Epithelial cell of proximal tubule (primary cell): Measurements from ENCODE around the gene SLC2A1. TPM values are rescaled to one million over a fixed set of nuclear protein-coding genes. Genes with fewer than 3 reads are reported as not detected.
"Not testable (repeated sequence)": the region's sequence is repeated elsewhere in the genome, so short reads cannot be mapped to it uniquely, and the experiment has no call there.

Experiments
- DNase-seq: peaks from one replicate; pipeline ENCODE4 v3.0.0-alpha.2; 2011; ENCODE audit warnings: low read depth
- H3K4me3 ChIP-seq: 2 replicates; pipeline ENCODE4 v1.5.1; 2011; ENCODE audit warnings: low read depth, mild to moderate bottlenecking, low read length
- CTCF ChIP-seq: conservative IDR thresholded peaks from 2 replicates; pipeline ENCODE4 v1.5.1; 2012; ENCODE audit warnings: low read depth, mild to moderate bottlenecking, low read length
- total RNA-seq: library from RNA; depleted of rRNA; stranded (reverse); fragments of >200 nt; gene quantifications from 2 replicates; pipeline ENCODE4 v1.2.3, GENCODE V29; 2015

The SLC2A1 gene
- total RNA-seq, 1 donor from 2014 or later, result 598 TPM

GRCh38 chr1:42923367-42924081, 35.1 kb downstream of the SLC2A1 start:
- TF ChIP-seq CTCF, result no peak
- H3K4me3 ChIP-seq, result peak overlapping the region; percentile 72
- no peak for DNase-seq

- H3K4me3 ChIP-seq, result no peak overlapping the region
- DNase-seq, result no peak
- peak; percentile 85 for TF ChIP-seq CTCF
Observed at GRCh38 chr1:42922687-42923366, 35.8 kb downstream of the SLC2A1 start.

GRCh38 chr1:42921769-42922168, 36.9 kb downstream of the SLC2A1 start:
- no peak for DNase-seq
- no peak overlapping the region for H3K4me3 ChIP-seq
- no peak for TF ChIP-seq CTCF

DNA sequence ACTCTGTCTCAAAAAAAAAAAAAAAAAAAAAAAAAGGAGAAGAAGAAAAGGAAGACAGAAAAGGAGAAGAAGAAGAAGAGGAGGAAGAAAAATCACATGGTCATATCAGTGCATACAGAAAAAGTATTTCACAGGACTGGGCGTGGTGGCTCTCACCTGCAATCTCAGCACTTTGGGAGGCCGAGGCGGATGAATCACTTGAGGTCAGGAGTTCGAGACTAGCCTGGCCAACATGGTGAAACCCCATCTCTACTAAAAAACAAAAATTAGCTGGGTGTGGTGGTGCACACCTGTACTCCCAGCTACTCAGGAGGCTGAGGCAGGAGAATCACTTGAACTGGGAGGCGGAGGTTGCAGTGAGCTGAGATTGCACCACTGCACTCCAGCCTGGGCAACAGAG, 39.0 kb downstream of the SLC2A1 start:
- H3K4me3 ChIP-seq, DNase-seq: not testable (repeated sequence)

- no peak overlapping the region for H3K4me3 ChIP-seq
- DNase-seq, result no peak
- no peak for TF ChIP-seq CTCF
Observed at GRCh38 chr1:42917241-42917495, 41.5 kb downstream of the SLC2A1 start.

GRCh38 chr1:42915456-42915855, 43.2 kb downstream of the SLC2A1 start:
- TF ChIP-seq CTCF, result no peak
- DNase-seq, result no peak
- H3K4me3 ChIP-seq, result no peak overlapping the region

- no peak for DNase-seq
- no peak for TF ChIP-seq CTCF
- no peak overlapping the region for H3K4me3 ChIP-seq
Observed at GRCh38 chr1:42914092-42914627, 44.5 kb downstream of the SLC2A1 start.
